ENCODE data around the gene FLT3. TPM values are rescaled to one million over a fixed set of nuclear protein-coding genes. Genes with fewer than 3 reads are reported as not detected.

The FLT3 gene
- total and polyA plus RNA-seq, 8 donors = 2.3 to 4.0 (median 3.3) TPM

GRCh38 chr13:28049880-28050875 lies 50.2 kb downstream of the FLT3 start:
- H3K36me3 ChIP-seq = no peaks in the 10 kb centered on the region
- FAIRE-seq (no peak), DNase-seq (no peak), ATAC-seq (peak in 3 of 4 donors; percentile 77 to 90 (median 79))
- H3K4me1 ChIP-seq = peaks cover 0 to 5% (median 0%) of the 10 kb centered on the region in 3 donors
- no peaks in the 10 kb centered on the region for H3K27me3 ChIP-seq
- TF ChIP-seq, protein P1, sequence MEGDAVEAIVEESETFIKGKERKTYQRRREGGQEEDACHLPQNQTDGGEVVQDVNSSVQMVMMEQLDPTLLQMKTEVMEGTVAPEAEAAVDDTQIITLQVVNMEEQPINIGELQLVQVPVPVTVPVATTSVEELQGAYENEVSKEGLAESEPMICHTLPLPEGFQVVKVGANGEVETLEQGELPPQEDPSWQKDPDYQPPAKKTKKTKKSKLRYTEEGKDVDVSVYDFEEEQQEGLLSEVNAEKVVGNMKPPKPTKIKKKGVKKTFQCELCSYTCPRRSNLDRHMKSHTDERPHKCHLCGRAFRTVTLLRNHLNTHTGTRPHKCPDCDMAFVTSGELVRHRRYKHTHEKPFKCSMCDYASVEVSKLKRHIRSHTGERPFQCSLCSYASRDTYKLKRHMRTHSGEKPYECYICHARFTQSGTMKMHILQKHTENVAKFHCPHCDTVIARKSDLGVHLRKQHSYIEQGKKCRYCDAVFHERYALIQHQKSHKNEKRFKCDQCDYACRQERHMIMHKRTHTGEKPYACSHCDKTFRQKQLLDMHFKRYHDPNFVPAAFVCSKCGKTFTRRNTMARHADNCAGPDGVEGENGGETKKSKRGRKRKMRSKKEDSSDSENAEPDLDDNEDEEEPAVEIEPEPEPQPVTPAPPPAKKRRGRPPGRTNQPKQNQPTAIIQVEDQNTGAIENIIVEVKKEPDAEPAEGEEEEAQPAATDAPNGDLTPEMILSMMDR (IDR thresholded peaks at IDR 0.05) = no peak
- no peaks in the 10 kb centered on the region for H3K9me3 ChIP-seq
- peak overlapping the region in 3 of 4 donors; percentile 10 to 34 (median 13) for H3K27ac ChIP-seq
- 27 to 29% methylated on average over 7 of the region's 7 CpGs for WGBS, 2 donors
- intact Hi-C loops (cut with DNase I) = no loop called here
- no peak overlapping the region for H3K4me3 ChIP-seq

DNA sequence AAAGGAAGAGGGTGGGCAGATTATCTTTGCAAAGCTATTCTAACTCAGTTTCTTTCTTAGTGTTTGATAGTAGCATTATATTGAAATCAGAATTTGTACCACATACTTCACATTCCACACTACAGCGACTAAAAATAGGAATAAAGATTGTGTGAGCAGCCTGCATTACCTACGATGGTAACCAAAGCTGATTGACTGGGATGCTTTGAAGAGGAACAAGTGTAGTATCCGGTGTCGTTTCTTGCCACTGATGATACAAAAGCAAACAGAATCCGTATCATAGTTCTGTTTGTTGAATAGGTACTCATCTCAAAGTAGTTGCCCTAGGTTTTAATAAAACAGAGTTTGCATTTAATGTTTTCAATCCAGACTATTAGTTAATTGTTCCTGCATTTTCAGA lies 51.2 kb downstream of the FLT3 start:
- Histone ChIP-seq H3K36me3 (no peaks in the 10 kb centered on the region), H3K27me3 (no peaks in the 10 kb centered on the region), H3K4me1 (peaks cover 0 to 5% (median 0%) of the 10 kb centered on the region in 3 donors), H3K9me3 (no peaks in the 10 kb centered on the region), H3K4me3 (no peak overlapping the region), H3K27ac (peak overlapping the region in 1 of 4 donors; percentile 34)
- TF ChIP-seq, protein P1 (IDR thresholded peaks at IDR 0.05) = no peak
- ATAC-seq (no peak), DNase-seq (no peak), FAIRE-seq (no peak)
- intact Hi-C loops (cut with DNase I) = no loop called here
- whole genome bisulfite sequencing, 2 donors = 56 to 64% methylated on average over 5 of the region's 5 CpGs

- Histone ChIP-seq H3K36me3 (no peaks in the 10 kb centered on the region), H3K27me3 (no peaks in the 10 kb centered on the region), H3K4me3 (no peak overlapping the region), H3K9me3 (no peaks in the 10 kb centered on the region), H3K27ac (no peak overlapping the region), H3K4me1 (peaks cover 0 to 5% (median 0%) of the 10 kb centered on the region in 3 donors)
- 81 to 86% methylated on average over 6 of the region's 6 CpGs for WGBS, 2 donors
- DNase-seq = no peak
- intact Hi-C loops (cut with DNase I) = no loop called here
- TF ChIP-seq, protein P1 (IDR thresholded peaks at IDR 0.05) = no peak
- no peak for ATAC-seq
- no peak for FAIRE-seq
Observed at GRCh38 chr13:28048768-28049167, 51.6 kb downstream of the FLT3 start.

DNA sequence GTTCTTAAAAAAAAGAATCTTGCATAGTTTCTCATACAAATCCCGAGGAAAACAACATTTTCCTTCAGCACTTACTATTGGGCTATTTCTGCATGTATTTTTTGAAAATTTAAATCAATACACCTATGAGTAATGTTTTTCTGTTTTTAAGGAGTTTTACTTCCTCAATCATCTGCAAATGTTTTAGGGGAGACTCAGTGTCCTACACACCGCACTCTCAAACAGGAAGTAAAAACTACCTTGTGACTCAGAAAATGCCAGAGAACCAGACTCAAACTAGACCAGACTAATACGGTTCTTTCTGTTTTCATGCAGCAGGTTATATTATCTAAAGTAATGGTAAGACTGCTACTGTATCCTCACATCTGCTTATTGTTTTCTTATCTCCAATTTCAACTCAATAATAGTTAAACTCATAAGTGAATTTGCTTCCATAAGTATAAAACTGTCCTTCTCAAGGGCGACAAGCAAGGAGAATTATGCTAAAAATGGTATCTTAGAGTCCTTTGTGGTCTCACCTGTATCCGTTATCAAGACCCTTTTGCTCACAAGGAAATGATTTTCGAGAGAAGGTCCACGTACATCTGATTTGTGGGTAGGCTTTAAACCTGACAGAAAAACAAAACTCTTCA lies 52.5 kb downstream of the FLT3 start:
- Histone ChIP-seq H3K4me3 (no peak overlapping the region), H3K4me1 (peaks cover 0 to 5% (median 0%) of the 10 kb centered on the region in 3 donors), H3K9me3 (no peaks in the 10 kb centered on the region), H3K27ac (peak overlapping the region in 2 of 4 donors; percentile 10 to 39), H3K36me3 (no peaks in the 10 kb centered on the region), H3K27me3 (no peaks in the 10 kb centered on the region)
- DNase-seq (no peak), FAIRE-seq (no peak), ATAC-seq (peak in 3 of 4 donors; percentile 21 to 76 (median 72))
- intact Hi-C loops (cut with DNase I) = no loop called here
- WGBS, 2 donors = 70 to 71% methylated on average over 7 of the region's 7 CpGs
- TF ChIP-seq, protein P1 (IDR thresholded peaks at IDR 0.05) = no peak

Measured in pancreas (tissue), 10 donors.